ENCODE measurements around the gene BIK.
"Not testable (repeated sequence)": the region's sequence is repeated elsewhere in the genome, so short reads cannot be mapped to it uniquely, and the experiment has no call there.

DNA sequence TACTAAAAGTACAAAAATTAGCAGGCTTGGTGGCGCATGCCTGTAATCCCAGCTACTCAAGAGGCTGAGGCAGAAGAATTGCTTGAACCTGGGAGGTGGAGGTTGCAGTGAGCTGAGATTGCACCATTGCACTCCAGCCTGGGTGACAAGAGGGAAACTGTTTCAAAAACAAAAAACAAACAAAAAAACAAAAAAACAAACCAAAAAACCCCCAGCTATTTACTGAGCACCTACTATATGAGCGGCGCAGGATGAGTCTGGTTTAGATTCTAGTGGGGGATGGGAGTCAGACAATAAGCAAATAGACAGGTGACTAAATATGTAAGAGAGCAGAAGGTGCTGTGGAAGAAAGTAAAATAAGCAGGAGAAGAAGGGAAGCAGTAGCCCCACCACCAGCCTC lies 5.6 kb upstream of the BIK start:
- TF ChIP-seq, protein P1, sequence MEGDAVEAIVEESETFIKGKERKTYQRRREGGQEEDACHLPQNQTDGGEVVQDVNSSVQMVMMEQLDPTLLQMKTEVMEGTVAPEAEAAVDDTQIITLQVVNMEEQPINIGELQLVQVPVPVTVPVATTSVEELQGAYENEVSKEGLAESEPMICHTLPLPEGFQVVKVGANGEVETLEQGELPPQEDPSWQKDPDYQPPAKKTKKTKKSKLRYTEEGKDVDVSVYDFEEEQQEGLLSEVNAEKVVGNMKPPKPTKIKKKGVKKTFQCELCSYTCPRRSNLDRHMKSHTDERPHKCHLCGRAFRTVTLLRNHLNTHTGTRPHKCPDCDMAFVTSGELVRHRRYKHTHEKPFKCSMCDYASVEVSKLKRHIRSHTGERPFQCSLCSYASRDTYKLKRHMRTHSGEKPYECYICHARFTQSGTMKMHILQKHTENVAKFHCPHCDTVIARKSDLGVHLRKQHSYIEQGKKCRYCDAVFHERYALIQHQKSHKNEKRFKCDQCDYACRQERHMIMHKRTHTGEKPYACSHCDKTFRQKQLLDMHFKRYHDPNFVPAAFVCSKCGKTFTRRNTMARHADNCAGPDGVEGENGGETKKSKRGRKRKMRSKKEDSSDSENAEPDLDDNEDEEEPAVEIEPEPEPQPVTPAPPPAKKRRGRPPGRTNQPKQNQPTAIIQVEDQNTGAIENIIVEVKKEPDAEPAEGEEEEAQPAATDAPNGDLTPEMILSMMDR (IDR thresholded peaks at IDR 0.05 in 8 of 11, conservative IDR thresholded peaks at IDR 0.05 in 3 of 11), result not testable (repeated sequence)
- not testable (repeated sequence) for TF ChIP-seq POLR2AphosphoS5 (IDR thresholded peaks at IDR 0.05)

Data from spleen (tissue), 7 donors.